Esophagus mucosa (tissue), 1 donor: ENCODE measurements around the gene SRSF1. TPM values are rescaled to one million over a fixed set of nuclear protein-coding genes. Genes with fewer than 3 reads are reported as not detected.
A peak's percentile ranks its signal among the peaks of the same experiment; 100 is the strongest.
"Not testable (repeated sequence)": the region's sequence is repeated elsewhere in the genome, so short reads cannot be mapped to it uniquely, and the experiment has no call there.

Experiments
- ATAC-seq: fragments of 200-7000 bp; cut with Tn5 transposase; one replicate; pipeline ENCODE4 v1.9.1; 2020
- total RNA-seq: library from RNA; stranded (reverse); gene quantifications from one replicate; pipeline ENCODE4 v1.2.4, GENCODE V29; 2023
- donor health status: DM: yes; HTN: yes; CAD: no.

Gene SRSF1
- total RNA-seq, 1 donor from 2014 or later, result 129 TPM

DNA sequence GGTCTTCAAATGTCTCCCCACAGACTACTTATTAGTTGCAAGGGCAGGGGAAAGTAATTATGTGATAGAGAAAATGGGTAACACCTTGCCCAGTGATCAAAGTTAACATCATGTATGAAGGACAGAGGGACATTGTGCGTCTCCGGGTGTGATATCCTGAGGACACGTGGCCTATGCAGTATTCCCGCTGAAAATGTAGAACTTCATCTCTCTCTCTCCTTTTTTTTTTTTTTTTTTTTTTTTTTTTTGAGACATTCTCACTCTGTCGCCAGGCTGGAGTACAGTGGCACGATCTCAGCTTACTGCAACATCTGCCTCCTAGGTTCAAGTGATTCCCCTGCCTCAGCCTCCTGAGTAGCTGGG is 43.9 kb downstream of the SRSF1 start:
- ATAC-seq, result no peak

DNA sequence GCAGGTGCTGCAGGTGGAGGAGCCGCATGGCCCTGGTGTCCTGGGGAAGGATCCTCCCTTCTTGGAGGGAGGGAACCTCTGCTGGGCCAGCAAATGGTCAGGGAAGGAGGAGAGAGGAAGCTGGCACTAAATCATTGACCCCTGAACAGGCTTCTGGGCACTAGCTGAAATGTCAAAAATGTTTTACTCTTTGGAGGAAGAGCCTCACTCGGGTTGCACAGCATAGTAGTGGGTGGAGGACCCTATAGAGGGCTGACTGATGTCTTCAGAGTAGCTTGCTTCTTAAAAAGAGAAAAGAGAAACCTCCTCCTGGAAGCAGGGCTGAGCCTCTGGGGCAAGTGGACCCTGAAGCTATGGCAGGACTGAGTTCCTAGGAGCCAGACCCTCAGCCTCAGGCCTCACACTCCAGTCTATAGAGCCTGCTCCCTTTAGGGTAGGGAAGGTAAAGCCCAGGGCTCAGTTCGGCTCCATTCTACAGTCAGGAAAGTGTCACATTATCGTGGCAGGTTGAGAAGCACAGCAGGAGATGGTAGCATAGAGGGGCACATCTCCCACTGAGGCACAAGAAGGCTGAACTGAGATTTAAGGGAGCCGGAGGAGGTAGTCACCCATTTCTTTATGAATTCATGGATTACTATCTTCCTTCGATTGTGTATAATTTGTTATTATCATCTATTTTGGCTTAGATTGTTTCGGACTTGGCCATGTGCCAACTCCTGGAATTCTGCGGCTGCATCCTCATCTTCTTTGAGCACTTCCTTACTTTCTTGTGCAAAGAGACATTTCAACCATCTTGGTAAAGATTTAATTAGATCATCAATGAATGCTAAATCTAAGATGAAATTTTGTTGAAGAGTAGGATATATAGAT is 44.5 kb downstream of the SRSF1 start:
- ATAC-seq, result no peak

DNA sequence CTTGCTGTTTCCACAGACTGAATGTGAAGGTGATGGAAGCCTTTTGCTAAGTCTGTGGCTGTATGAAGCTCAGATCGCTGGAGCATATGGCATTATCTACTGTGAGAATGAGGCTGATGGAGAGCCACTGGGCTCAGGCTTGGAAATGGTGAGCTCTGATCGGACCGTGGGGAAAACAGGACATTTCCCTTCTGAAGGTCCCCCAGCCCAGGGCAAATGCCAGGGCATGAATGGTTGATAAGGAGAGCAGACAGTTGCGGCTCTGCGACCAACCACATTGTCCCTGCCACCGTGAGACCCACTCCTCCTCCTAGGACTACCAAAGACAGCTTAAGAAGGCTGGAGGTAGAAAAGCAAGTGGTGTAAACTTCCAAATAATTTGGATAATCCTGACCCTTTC is 47.1 kb downstream of the SRSF1 start:
- no peak for ATAC-seq

- not testable (repeated sequence) for ATAC-seq
These were observed 48.7 kb downstream of the SRSF1 start for GRCh38 chr17:57958391-57958790.

- ATAC-seq, result no peak
These were observed 49.2 kb downstream of the SRSF1 start for GRCh38 chr17:57957886-57958285.

GRCh38 chr17:57957120-57957850 is 49.8 kb downstream of the SRSF1 start:
- ATAC-seq, result no peak

GRCh38 chr17:57956291-57957119 is 50.5 kb downstream of the SRSF1 start:
- ATAC-seq, result no peak

DNA sequence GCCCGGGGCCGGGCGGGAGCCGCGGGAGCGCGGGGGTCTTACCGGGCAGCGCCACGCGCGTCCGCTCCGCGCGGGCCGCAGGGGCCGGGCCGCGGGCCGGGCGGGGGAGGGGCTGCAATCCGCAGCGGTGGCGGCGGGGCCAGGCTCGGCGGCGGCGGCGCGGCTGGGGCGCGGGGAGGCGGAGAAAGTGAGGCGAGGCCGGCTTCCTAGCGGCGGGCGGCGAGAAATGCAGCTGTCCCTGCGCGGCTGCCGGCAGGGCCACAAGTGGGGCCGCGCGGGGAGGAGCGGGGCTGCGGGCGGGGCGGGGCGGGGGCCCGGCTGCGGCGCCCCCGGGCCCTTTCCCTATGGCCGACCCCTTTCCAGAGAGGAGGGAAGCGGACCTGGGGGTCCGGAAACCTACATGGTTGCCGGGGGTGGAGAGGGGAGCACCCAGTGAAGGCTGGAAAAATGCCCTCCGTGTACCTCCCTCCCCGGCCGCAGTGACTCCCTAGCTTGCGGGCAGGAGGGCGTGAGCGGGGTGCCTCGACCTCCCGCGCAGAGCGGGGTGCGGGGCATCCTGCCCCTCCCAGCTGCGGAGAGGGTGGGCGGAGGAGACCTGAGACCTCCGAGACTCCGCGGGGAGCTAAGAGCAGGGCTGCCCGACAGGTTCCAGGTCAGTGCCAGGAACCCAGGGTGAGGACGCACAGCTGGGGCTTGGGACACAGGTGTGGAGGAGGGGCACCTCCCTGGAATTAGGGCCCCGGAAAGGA is 51.7 kb downstream of the SRSF1 start, which contains the start of gene CUEDC1:
TSS of gene CUEDC1 (minus strand) at position 230 of the 749 bp plus-strand sequence. CDS start 69,848 bp downstream, outside the sequence.
- peak; percentile 68 for ATAC-seq

DNA sequence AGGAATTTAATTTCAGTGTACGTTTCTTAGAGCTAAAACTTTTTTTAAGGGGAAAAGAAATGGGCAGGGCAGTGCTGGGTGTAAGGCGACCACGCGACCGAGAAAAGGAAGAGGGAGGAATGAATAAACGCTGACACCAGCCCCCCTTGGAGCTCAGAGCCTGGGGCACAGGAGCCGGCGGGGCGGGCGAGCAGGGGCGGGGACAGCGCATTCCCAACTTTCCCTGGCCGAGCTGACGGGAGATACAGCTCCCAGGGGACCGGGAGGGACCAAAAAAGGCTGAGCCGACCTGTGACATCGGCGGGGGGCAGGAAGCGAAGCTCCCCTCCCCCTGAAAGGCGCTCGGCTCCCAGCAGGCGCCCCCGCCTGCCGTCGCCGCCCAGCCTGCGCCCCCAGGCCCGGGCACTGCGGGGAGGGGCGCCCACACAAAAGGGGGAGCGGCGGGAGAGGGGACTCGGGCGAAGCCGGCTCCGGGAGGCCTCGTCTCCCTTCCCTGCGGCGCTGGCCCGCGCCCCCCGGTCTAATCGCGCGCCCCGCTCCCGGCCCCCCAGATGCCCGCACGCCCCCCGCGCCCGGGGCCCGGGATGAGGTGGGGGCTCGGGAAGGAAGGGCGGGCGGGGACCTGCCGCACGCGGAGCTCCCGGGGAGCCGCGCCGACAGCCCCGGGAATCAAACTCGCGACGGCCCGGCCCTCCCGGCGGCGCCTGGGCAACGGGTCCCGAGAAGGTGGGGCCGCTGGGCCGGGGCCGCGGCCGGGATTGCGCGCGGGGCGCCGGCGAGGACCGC is 52.5 kb downstream of the SRSF1 start:
- ATAC-seq, result no peak

GRCh38 chr17:57953705-57954396 is 53.2 kb downstream of the SRSF1 start:
- ATAC-seq, result no peak

Other genes starting within 250 kb of the SRSF1 start
- 29.4 TPM for gene MRPS23, start 157.2 kb downstream of the SRSF1 start, total RNA-seq
- gene CUEDC1, start 51.8 kb downstream of the SRSF1 start, total RNA-seq, result 23.8 TPM
- gene VEZF1, start 19.0 kb downstream of the SRSF1 start, total RNA-seq, result 22.2 TPM
- 18.6 TPM for gene DYNLL2, start 76.2 kb upstream of the SRSF1 start, total RNA-seq
- not detected for gene OR4D1, start 141.1 kb upstream of the SRSF1 start, total RNA-seq
- gene OR4D2, start 159.7 kb upstream of the SRSF1 start, total RNA-seq, result not detected
- not detected for gene EPX, start 185.5 kb upstream of the SRSF1 start, total RNA-seq
- gene MKS1, start 212.0 kb upstream of the SRSF1 start, total RNA-seq, result 13.6 TPM
- gene LPO, start 231.3 kb upstream of the SRSF1 start, total RNA-seq, result 0.44 TPM